Stimulated activated CD4-positive, alpha-beta T cell treated with anti-CD3 and anti-CD28 coated beads, Interleukin-1b, Interleukin-23, amount 100 ng/mL, for 1 hour (primary cell): Measurements from ENCODE around the gene NHSL2.
"Not testable (repeated sequence)": the region's sequence is repeated elsewhere in the genome, so short reads cannot be mapped to it uniquely, and the experiment has no call there.

Experiments used
- DNase-seq, 2 donors: peaks; one replicate each; pipeline ENCODE4 v3.0.0-alpha.2; 2020; ENCODE audit warnings: low read depth in 2 of 2

NHSL2 gene

DNA sequence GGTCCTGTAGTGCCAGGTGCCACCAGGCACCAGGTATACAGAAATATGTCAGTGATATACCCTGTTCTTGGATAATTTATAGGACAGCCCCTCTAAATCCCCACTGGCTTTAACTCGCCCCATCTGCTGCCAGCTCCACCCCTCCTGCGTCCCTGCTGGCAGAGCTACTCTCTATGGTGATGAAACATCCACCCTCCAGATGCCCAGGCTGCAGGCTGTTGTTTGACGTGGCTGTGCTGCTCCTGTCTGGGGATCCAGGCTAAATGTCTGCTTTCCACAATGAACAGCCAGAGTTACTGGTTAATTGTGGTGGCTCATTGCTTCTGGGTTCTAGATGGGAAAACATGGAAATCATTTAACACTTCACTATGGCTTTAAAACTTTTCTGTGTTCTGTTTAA lies 12.9 kb downstream of the NHSL2 start:
- no peak for DNase-seq

DNA sequence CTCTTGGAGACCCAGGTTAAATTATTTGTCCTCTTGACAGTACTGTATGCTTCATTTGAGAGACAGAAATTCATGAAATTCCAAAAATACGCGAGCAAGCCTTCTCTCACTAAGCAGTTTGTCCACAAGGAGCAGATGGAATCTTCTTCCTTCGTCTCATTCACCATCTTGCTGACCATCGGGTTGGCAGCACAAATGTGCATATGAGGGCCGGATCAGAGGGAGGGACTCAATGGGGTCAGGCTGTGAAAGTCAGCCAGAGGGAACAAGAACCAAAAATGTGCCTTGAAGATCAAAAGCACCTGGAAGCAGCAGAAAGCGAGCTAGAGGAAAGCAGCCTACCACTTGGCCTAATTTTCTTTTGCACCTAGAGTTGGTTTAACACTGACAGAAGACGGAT lies 16.4 kb downstream of the NHSL2 start:
- DNase-seq = no peak

DNA sequence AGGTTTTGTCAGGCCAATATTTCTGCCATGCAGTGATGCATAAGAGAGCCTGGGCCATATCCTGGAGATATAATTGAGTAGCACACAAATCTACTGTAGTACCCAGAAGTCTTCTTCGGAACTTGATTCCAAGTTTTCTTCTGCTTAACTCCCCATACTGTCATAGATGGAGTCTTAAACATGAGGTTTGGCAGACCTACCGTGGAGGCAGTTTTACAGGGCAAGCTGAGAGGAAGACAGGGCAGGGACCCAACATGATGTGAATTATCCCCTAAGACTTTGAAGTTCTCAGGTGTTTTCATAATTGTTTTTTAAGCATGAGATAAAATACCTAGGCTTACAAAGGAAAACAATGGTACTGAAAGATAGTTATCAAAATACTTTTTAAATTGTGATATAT lies 18.2 kb downstream of the NHSL2 start:
- no peak for DNase-seq

DNA sequence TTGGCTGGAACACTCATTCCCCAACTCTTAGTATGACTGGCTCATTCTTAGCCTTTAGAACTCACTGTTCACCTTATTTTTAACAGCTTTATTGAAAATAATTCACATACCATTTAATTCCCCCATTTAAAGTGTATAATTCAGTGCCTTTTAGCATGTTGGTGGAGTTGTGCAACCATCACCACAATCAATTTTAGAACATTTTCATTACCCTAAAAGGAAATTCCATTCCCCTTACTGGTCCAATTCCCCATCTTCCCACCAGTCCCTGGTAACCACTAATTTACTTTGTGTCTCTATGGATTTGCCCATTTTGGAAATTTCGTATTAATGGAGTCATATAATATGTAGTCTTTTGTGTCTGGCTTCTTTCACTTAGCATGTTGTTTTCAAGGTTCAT lies 19.7 kb downstream of the NHSL2 start:
- DNase-seq = no peak

DNA sequence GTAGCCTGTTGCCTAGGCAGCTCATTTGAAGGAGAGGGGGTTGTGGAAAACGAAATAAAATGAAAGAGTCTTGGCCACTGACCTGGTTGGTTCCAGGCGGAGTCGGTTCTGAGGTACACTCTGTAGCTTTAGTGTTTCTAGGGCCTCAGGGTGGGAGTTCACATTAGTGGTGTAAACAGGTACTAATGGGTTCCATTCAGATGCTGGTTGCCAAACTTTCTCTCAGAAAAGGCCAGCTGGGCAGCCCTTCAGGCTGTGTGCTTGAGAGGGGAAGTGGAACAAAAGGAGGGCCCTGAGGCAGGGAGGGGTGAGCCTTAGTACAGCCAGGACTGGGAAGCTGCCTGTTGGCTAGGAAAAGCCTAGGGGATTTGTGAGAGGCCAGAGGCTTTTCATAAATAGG lies 24.8 kb downstream of the NHSL2 start:
- DNase-seq = no peak

DNA sequence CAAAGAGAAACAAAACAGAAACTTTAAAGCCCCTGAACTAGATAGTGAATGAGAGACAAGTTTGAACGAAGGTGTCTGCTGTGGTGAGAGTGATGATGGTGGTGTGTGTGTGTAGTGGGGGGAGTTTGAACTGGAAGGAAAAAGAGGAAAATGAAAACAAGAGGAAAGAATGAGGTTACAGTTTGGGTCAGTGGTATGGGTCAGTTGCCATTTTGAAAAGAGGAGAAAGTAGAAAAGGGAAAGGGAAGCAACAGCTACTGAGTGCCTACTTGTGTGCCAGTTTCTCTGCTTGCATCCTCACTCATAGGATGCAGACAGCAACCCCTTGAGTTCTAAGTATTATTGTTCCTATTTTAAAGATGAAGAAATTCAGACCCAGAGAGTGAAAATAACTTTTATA lies 26.0 kb downstream of the NHSL2 start:
- DNase-seq = no peak

DNA sequence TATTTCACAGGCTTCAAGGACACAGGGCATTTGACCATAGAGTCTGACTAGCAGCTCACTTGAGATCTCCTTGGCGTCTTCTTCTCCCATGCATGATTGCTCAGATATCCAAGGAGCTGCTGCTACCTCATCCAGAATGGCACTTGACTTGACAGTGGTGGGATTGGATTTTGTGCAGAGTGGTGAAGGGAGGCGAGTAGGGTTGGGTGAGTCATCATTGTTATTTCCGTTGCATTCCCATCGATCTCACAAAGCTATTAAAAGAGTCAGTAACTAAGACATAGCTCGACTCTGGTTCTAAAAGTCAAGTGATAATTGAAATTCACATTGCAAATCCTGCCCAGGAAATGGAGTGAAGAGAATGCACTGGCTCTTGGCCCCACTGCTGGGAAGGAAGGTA lies 27.7 kb downstream of the NHSL2 start:
- DNase-seq = no peak

DNA sequence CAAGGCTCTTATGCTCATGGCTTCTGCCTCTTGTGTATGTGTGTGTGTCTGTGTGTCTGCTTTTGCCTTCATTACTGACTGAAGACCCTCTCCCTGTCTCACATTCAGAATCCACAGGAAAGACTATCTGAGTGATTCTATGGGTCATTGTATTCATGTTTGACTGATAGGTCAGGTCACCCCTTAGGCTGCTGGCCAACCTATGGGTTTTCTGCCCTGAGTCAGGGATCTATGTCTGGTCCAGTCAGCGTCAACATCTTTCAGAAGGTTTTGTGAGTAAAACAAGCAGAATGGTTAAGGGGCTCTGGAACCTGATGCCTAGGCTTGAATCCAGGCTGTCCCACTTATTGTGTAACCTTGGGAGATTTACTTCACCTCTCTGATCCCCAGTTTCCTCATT lies 30.5 kb downstream of the NHSL2 start:
- no peak for DNase-seq

DNA sequence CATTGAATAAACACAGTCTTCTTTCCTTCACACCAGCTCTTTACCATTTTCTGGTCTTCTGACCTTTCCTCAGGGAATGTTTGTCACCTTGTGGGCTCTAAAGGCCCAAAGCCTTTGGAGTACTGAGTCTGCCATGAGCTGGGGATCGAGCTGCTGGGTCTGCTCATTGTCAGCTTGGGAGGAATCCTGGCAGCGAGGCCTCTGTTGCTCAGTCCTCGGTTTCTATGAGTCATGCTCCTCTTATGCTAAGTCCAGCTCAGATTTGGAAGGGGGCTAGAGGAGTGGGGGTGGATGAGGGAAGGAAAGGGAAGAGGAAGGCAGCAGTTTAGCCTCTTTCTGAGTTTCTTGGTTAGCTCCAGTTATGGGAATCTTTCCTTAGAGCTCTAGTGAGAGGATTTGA lies 31.1 kb downstream of the NHSL2 start:
- DNase-seq = no peak

DNA sequence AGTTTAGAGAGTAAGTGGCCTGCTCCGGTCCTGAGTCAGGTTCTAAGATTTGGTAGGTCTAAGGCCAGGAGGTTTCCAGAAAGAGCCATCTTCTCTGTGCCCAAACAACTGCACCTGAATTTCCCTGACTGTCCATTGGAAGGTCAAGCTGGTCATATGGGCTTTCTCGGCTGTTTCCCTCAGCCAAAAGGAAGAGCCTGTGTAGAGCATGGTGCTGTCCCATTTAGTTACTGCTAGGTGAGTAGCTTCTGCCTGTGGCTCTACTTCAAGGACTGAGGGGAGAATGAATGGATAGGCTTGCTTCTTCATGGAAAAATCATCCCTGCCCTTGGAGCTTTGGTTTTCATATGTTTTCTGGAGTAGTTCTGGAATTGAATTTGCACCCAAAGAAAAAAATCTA lies 33.7 kb downstream of the NHSL2 start:
- DNase-seq = no peak

DNA sequence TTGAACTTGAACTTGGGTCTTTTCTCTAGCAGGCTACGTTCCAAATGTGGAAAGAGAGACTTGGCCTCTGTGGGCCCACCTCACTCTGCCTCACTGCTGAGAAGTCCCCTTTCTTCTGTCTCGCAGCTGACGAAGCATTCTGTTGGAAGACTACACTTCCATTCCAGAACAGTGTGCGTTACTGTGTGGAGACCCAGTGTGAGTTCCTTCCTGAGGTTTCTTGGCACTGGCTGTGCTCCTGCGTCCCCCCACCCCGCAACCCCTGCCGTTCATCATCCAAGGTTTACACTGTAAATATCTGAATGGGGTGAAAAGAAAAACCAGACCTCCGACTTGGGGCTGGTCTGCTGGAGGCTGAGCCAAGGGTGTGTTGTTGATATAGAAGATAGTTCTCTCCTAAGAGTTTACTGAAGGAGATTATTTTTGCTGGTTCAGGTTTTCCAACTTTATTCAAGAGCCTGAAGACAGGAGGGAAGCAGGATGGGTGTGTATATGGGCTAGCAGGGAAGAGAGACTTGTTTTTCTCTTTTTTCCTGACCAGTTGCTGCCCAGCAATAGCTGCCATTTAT lies 34.7 kb downstream of the NHSL2 start:
- no peak for DNase-seq

DNA sequence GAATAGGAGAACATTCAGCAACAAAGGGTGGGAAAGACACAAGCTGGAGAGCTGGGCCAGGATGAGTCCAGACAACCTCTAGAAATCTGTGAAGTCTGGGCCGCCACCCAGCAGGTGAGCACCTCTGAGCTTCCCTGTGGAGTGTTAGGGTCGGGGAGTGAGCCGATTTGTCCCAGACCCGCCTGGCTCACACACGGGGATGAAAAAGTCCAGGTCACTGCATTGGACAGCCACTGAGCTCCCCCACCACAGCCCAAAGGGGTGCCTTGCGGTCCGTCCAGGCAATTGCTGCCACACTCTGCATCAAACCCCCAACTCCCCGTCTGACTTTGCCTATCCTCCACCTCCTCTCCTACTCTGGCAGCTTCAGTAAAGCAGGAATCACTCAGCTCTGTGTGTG lies 38.7 kb downstream of the NHSL2 start:
- no peak for DNase-seq

DNA sequence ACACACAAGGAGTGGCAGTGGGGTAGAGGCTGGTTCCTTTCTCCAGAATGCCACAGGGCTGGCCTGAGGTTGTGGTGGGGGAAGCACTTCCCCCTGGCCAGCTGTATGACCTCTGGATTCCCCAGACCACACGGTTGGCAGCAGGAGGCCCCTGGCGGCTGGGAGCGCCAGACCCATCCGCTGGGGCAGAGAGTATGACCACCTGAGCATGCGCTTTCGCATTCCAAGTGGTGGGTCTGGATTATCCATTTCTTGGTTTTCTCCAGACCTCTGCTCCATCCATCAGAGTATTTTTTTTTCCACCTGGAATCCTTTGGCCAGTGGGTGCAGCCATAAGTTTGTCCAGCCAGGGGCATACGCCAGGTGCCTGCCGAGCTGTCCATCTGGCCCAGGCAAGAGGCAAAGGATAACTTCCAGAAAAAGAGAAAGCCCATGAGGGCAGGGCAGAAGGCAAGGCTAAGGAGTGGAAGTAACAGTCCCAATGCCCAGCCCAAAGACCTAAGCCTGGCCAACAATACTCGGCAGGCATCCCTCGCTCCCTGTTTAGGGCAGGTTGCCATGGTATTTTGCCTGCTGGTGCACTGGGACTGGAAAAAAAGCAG lies 39.3 kb downstream of the NHSL2 start:
- no peak for DNase-seq

DNA sequence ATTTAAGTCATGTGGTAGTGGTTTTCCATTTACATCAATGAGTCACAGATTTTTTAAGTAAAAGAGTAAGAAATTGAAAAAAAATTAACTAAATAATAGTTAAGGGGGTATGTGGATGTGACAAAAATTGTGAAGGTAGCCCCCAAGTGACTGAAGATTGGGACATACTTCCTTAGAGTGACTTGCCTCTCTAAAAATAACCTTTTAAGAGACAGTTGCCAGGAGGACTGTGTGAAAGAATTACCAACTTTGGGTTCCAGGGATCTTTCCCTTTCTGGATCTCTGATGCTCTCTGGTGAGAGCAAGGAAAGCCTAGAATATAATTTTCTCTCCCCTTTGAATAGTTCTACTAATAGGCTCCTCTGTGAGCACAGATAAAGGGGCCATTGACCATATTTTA lies 42.7 kb downstream of the NHSL2 start:
- DNase-seq = no peak

DNA sequence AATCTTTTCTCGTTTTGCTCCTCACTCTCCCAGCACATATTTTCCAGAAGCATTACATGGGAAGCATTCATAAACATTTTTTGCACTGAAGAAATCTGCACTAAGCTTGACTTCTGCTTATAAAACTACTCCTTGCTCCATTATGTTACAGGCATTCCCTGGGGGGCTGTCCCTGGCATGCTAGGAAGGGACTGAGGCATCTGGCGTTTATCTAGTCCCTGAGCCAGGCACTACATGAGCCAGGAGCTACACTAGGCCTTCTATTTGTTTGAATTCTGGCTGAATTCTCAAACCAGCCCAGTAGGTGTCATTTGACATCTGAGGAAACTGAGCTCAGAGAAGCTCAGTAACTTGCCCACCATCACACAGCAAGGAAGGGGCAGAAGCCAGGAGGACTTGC lies 43.3 kb downstream of the NHSL2 start:
- no peak for DNase-seq

DNA sequence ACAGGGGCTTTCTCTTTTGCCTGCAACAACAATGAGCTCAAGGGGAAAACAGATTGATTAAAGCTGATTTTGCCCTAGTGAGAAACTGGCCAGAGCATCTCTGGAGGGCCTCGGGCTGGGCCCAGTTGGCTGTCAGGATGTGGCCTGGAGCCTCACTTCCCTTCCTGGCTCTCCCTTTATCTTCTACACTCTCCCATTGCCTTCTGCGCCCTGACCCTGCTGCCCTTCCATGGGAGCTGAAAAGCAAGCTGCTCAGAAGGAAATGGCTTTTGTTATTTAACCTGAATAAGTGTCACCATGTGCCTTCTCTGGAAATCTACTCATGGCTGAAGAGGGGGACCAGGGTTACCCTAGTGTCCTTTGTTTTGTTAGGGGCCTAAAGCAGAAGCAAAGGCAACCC lies 43.8 kb downstream of the NHSL2 start:
- DNase-seq = no peak

DNA sequence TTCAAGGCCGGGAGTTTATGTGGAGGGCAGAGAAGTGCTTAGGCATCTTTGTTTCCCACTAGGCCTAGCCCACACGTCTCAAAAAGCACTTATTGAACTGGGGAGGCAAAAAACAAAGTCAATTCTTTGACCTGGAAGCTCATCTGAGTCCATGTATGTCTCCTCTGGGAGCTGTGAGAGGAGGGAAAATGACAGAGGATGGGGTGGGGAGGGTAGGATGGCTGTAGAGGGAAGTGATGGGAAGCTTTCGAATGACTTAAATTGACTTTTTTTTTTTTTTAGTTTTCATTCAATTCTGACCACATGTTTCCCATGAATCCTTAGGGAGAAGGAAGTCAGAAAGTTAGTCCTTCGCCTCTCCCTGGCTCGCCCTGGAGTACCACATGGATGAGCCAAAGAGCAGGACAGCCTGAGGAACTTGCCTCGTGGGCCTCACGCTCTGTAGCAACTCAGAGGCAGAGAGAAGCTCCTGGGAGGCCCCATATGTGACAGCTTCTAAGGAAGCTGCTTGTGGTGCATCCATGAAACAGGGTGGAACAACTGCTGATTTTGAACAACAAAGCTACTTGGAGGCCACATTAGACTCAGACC lies 45.0 kb downstream of the NHSL2 start:
- no peak for DNase-seq

DNA sequence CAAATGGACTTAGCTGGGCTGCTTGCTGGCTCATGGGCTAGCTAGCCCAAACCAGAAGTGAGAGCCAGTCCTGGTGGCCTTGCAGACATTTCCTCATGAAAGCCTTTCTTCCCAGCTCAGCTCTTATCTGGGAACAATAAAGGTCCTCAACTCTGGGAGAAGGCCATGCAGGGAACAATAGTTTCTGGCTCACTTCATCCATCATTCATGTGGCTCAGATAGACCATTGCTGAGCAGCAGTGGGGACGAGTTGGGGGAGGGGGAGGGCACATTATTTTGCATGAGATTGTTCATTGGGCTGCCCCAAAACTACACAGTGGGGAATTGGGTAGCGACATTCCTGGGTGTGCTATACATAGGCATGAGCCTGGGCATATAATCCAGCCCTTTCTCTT lies 47.6 kb downstream of the NHSL2 start:
- no peak for DNase-seq

DNA sequence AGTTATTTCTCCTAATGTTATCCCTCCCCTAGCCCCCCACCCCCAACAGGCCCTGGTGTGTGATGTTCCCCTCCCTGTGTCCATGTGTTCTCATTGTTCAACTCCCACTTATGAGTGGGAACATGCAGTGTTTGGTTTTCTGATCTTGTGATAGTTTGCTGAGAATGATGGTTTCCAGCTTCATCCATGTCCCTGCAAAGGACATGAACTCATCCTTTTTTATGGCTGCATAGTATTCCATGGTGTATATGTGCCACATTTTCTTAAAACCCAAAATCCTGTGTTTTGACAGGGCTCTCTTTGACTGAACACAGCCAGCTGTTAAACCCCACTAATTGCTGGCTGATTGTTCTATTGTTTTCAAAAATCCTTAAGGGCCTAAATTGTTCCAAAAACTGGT lies 53.5 kb downstream of the NHSL2 start:
- not testable (repeated sequence) for DNase-seq

DNA sequence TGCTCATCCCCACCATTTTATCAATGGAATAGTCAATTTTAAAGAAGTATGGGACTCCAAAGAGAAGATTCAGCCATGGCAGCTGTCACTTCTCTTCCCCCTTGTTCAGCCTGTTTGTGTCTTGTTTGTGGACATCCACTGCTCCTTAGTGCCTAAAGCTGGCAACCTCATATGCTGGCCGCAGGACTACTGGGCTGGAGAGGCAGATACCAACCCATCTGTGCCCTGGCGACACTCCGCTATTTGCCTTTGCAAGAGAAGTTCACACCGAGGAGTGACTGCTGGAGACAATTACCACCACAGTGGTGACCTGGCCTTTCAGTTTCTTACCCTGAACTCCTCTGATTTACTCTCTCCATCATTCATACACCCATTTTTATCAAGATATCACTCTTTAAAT lies 64.3 kb downstream of the NHSL2 start:
- DNase-seq = no peak

DNA sequence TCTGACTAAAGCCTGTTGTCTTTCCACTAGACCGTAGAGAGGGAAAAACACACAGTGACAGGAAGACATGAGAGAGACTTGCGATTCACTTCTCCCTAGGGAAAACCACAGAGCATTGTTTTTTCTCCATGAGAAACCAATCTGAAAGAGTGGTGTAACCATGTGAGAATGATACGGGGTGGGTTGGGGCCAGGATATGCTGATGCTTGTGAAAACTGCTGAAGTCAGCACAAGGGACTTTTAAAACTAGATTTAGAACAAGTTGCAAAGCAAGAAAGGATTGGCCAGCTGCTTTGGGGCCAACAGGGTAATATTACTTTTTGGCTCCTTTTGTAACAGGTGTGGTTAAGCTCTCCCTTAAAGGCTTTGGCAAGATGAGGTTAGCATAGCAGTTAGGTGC lies 66.1 kb downstream of the NHSL2 start:
- no peak for DNase-seq

DNA sequence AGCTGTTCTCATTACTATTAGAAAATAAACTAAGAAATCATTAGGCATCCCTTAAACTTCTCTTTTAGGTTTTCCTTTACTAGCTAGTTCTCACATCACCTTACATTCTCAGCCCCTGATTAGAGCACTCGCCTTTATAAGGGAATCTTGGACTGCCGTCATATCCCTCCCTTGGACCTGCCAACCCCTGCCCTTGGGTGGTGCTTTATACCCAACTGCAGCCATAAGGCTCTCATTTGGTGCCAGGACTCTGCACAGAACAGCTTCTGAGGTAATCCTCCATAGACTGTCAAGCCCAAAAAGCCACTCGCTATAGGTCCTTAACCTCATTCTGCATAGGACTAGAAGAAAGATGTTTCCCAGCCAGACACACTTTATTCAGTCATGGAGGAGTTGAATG lies 67.5 kb downstream of the NHSL2 start:
- DNase-seq = no peak

DNA sequence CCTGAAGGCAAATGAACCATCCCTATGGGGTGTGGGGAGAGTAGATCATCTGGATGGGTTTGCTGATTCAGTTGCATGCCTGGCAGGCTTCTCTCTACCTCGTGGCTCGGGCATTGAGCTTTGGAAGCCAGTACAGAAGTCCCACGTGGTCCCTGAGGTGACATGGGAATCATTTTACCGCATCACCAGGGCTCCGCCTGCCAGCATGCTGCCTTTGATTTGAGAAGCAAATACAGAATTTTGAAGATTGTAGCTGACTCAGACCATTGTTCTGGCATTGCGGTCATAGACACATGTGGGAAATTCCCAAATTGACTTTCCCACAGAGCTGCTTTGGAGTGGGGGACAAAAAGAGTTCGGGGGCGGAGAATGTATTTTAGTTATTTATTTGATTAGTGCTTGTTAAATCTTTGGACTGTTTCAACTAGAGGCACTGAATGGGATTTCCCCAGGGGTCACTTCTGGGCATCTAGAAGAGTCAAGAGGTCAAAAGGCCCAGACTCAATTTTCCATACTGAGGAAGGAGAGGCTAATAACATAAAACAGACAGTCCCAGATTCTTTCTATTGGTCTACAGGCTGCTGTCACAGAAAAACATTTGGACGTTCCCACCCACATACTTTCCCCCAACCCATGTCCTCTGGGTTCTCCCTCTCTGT lies 79.3 kb downstream of the NHSL2 start:
- DNase-seq = no peak
